OCI-LY3 (cell line): ENCODE results near the gene SWT1.

Source experiments
- H2AFZ ChIP-seq: fragments of 200-600, 300-600 bp; shearing (Covaris generic); 2 replicates; pipeline ENCODE4 v1.6.0; 2014; ENCODE audit warnings: antibody characterized with exemption, low read depth, low read length
- H3K27ac ChIP-seq: fragments of 200-600, 300-600 bp; sonication (generic); 2 replicates; pipeline ENCODE4 v1.5.1; 2014; ENCODE audit warnings: mild to moderate bottlenecking, low read length, moderate library complexity, mixed read lengths
- H3K27me3 ChIP-seq: fragments of 200-600, 300-600 bp; sonication (generic); 2 replicates; pipeline ENCODE4 v1.6.1; 2014; ENCODE audit warnings: low read depth, low read length, mixed read lengths
- H3K36me3 ChIP-seq: fragments of 200-600, 300-600 bp; sonication (generic); replicated peaks from 2 replicates; pipeline ENCODE3; 2014; ENCODE audit warnings: low read depth, low read length, mixed read lengths
- H3K4me1 ChIP-seq: fragments of 300-600, 200-600 bp; sonication (generic); 2 replicates; pipeline ENCODE4 v1.6.1; 2014; ENCODE audit warnings: low read length, mixed read lengths
- H3K4me2 ChIP-seq: fragments of 200-600, 300-600 bp; sonication (generic); 2 replicates; pipeline ENCODE4 v1.6.1; 2014; ENCODE audit warnings: low read length, mixed read lengths
- H3K4me3 ChIP-seq: fragments of 300-600, 200-600 bp; sonication (generic); 2 replicates; pipeline ENCODE4 v1.5.1; 2014; ENCODE audit warnings: antibody characterized with exemption, mild to moderate bottlenecking, low read length, moderate library complexity
- H3K79me2 ChIP-seq: fragments of 300-600, 200-600 bp; shearing (Covaris generic); 2 replicates; pipeline ENCODE4 v1.6.1; 2014; ENCODE audit warnings: mild to moderate bottlenecking, low read length, mixed read lengths
- H3K9ac ChIP-seq: fragments of 300-600, 200-600 bp; shearing (Covaris generic); 2 replicates; pipeline ENCODE4 v1.6.0; 2014; ENCODE audit warnings: mild to moderate bottlenecking, low read length, moderate library complexity
- H3K9me3 ChIP-seq: fragments of 200-600, 300-600 bp; shearing (Covaris generic); 2 replicates; pipeline ENCODE4 v1.6.1; 2014; ENCODE audit warnings: low read length, mixed read lengths; ENCODE audit not compliant: insufficient read depth
- H4K20me1 ChIP-seq: fragments of 200-600, 300-600 bp; sonication (generic); 2 replicates; pipeline ENCODE4 v1.6.1; 2016; ENCODE audit warnings: low read length, mixed read lengths; ENCODE audit not compliant: insufficient read depth
- CTCF ChIP-seq: fragments of 200-600, 300-600 bp; sonication (generic); IDR thresholded peaks from 2 replicates; pipeline ENCODE4 v1.5.1; 2014; ENCODE audit warnings: antibody characterized with exemption, low read length, low read depth
- EZH2phosphoT487 ChIP-seq: fragments of 200-600 bp; shearing (Covaris generic); IDR thresholded peaks from 2 replicates; pipeline ENCODE4 v1.6.1; 2018; ENCODE audit warnings: antibody characterized with exemption, mixed run types, low read depth

Gene SWT1

GRCh38 chr1:185237661-185238060 lies 80.7 kb downstream of the SWT1 start:
- Histone ChIP-seq H2AFZ (no peak overlapping the region), H3K27me3 (no peaks in the 10 kb centered on the region), H3K27ac (no peak overlapping the region), H3K79me2 (no peaks in the 10 kb centered on the region), H3K4me1 (0 out of 2 replicates have a peak, but pooled peaks cover 3% of the 10 kb centered on the region), H3K9me3 (no peaks in the 10 kb centered on the region), H3K4me2 (no peak overlapping the region), H3K9ac (no peak overlapping the region), H4K20me1 (no peaks in the 10 kb centered on the region), H3K4me3 (no peak overlapping the region), H3K36me3 (no peaks in the 10 kb centered on the region)
- TF ChIP-seq EZH2phosphoT487, result no peak
- no peak for TF ChIP-seq CTCF

DNA sequence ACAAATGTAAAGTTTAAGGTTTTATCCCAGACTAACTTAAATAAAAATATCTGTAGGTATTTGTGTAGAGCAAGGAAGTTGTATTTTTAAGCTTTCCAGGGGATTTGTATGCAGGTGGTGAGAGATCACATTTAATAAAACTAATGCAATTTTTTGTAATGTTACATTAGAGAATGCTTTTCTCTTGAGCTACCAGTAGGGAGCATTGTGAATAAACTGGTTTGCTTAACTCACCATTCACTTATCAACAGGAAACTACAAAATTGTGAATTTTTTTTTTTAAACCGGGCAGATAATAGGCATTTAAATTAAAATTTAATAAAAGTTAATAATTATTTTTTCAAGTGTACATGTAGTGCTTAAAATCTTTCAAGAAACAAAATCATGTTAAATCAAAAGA lies 81.5 kb downstream of the SWT1 start:
- Histone ChIP-seq H3K9ac (no peak overlapping the region), H2AFZ (no peak overlapping the region), H4K20me1 (no peaks in the 10 kb centered on the region), H3K79me2 (no peaks in the 10 kb centered on the region), H3K4me1 (0 out of 2 replicates have a peak, but pooled peaks cover 3% of the 10 kb centered on the region), H3K9me3 (no peaks in the 10 kb centered on the region), H3K27ac (no peak overlapping the region), H3K27me3 (no peaks in the 10 kb centered on the region), H3K36me3 (no peaks in the 10 kb centered on the region), H3K4me2 (no peak overlapping the region), H3K4me3 (no peak overlapping the region)
- TF ChIP-seq EZH2phosphoT487 (no peak), CTCF (peak; percentile 54)

DNA sequence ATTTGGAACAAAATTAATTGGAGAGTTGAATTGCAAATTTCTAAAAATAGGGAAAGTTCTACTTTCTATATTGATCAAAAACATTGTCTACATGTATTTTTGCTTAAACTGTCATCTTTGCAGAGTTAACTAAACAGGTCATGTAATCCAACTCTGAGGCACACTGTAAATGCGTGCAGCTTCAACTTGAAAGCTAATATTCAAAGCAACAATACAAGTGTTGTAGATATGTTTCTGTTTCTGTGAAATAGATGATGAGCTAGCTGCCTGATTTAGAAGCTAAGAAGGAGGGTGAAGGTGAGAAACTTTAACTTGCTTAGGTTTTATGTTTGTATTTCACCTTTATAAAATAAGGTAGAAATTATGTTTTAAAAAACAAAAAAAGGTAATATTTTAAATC lies 82.9 kb downstream of the SWT1 start:
- Histone ChIP-seq H3K27me3 (no peaks in the 10 kb centered on the region), H3K4me1 (0 out of 2 replicates have a peak, but pooled peaks cover 3% of the 10 kb centered on the region), H3K79me2 (no peaks in the 10 kb centered on the region), H4K20me1 (no peaks in the 10 kb centered on the region), H3K27ac (no peak overlapping the region), H2AFZ (no peak overlapping the region), H3K9ac (no peak overlapping the region), H3K4me3 (no peak overlapping the region), H3K9me3 (no peaks in the 10 kb centered on the region), H3K36me3 (no peaks in the 10 kb centered on the region), H3K4me2 (no peak overlapping the region)
- no peak for TF ChIP-seq EZH2phosphoT487

- H3K79me2 ChIP-seq, result no peaks in the 10 kb centered on the region
- 0 out of 2 replicates have a peak, but pooled peaks cover 3% of the 10 kb centered on the region for H3K4me1 ChIP-seq
- H3K4me3 ChIP-seq, result no peak overlapping the region
- H2AFZ ChIP-seq, result no peak overlapping the region
- TF ChIP-seq EZH2phosphoT487 (no peak), CTCF (no peak)
- no peaks in the 10 kb centered on the region for H4K20me1 ChIP-seq
- H3K27me3 ChIP-seq, result no peaks in the 10 kb centered on the region
- no peak overlapping the region for H3K9ac ChIP-seq
- H3K4me2 ChIP-seq, result no peak overlapping the region
- no peaks in the 10 kb centered on the region for H3K9me3 ChIP-seq
- H3K36me3 ChIP-seq, result no peaks in the 10 kb centered on the region
- no peak overlapping the region for H3K27ac ChIP-seq
These were observed 84.2 kb downstream of the SWT1 start for GRCh38 chr1:185241127-185241526.
